ENCODE data around the gene TELO2. TPM values are rescaled to one million over a fixed set of nuclear protein-coding genes. Genes with fewer than 3 reads are reported as not detected.

Gene TELO2
- total and polyA plus RNA-seq, 2 donors (not counting 3 experiments of a cell fraction or from before 2014, with no cell fraction given), result 30.7 to 61.6 TPM

GRCh38 chr16:1554826-1555445, 61.8 kb downstream of the TELO2 start:
- dilution Hi-C loops (cut with MboI; ENCODE audit: extremely low pct_ligation_motif_present, low sequenced_read_pairs), result no loop called here
- BruUV-seq (replicated peaks), result no TSS peak
- no peak overlapping the region for H3K4me3 ChIP-seq (replicated peaks in 1 of 3; ENCODE audit: insufficient read depth in 1 of 3, low read depth in 1 of 3, low read length in 3 of 3)
- H3K9me1 ChIP-seq (replicated peaks; ENCODE audit: control insufficient read depth, extremely low read depth, insufficient read depth, low read length), result no peaks in the 10 kb centered on the region
- FAIRE-seq (no peak), DNase-seq (ENCODE audit: low read depth, low spot score) (no peak)
- no peaks in the 10 kb centered on the region for H3K79me2 ChIP-seq (ENCODE audit: control insufficient read depth, insufficient read depth, low read length)
- no peaks in the 10 kb centered on the region for H3K27me3 ChIP-seq (ENCODE audit: control insufficient read depth in 2 of 2, insufficient read depth in 2 of 2, low read length in 2 of 2)
- no peaks in the 10 kb centered on the region for H3K4me1 ChIP-seq (ENCODE audit: control insufficient read depth, extremely low read depth, insufficient read depth, low read length)
- no peak overlapping the region for H3K27ac ChIP-seq (ENCODE audit: insufficient read depth, low read depth, low read length)
- TF ChIP-seq MAX (IDR thresholded peaks at IDR 0.05; ENCODE audit: insufficient read depth, insufficient read length), result no peak
- no peak for TF ChIP-seq JUN (IDR thresholded peaks at IDR 0.05; ENCODE audit: borderline replicate concordance, insufficient read depth, insufficient read length, low read depth)
- no peak for TF ChIP-seq MYC (IDR thresholded peaks at IDR 0.05; ENCODE audit: low read depth, low read length)
- no peak overlapping the region for H3K4me2 ChIP-seq (ENCODE audit: insufficient read depth, low read length)
- no peak overlapping the region for H2AFZ ChIP-seq (ENCODE audit: low read depth, low read length)
- no peaks in the 10 kb centered on the region for H4K20me1 ChIP-seq (replicated peaks; ENCODE audit: control insufficient read depth, extremely low read depth, insufficient read depth, low read length)
- H3K9ac ChIP-seq (replicated peaks; ENCODE audit: extremely low read depth, insufficient read depth, low read length), result no peak overlapping the region
- ChIA-PET CTCF (no interaction called here), POLR2A (no interaction called here)
- no peaks in the 10 kb centered on the region for H3K9me3 ChIP-seq (replicated peaks; ENCODE audit: control insufficient read depth, insufficient read depth, low read length)
- intact Hi-C loops (cut with micrococcal nuclease), result no loop called here
- peaks cover 0 to 19% of the 10 kb centered on the region in 2 experiments for H3K36me3 ChIP-seq (ENCODE audit: control insufficient read depth in 2 of 2, extremely low read depth in 1 of 2, insufficient read depth in 2 of 2, low read length in 2 of 2)

- FAIRE-seq, result no peak
- H3K4me1 ChIP-seq (ENCODE audit: control insufficient read depth, extremely low read depth, insufficient read depth, low read length), result no peaks in the 10 kb centered on the region
- ChIA-PET POLR2A (no interaction called here), CTCF (no interaction called here)
- intact Hi-C loops (cut with micrococcal nuclease), result no loop called here
- no peaks in the 10 kb centered on the region for H3K9me1 ChIP-seq (replicated peaks; ENCODE audit: control insufficient read depth, extremely low read depth, insufficient read depth, low read length)
- TF ChIP-seq POLR2AphosphoS5 (IDR thresholded peaks at IDR 0.05; ENCODE audit: insufficient read depth, low read depth, low read length), result no peak
- TF ChIP-seq EZH2 (IDR thresholded peaks at IDR 0.05; ENCODE audit: borderline replicate concordance, low read depth, low read length, severe bottlenecking), result no peak
- no peak for TF ChIP-seq CTCF (IDR thresholded peaks at IDR 0.05; ENCODE audit: extremely low read depth in 1 of 2, insufficient read depth in 1 of 2, low read depth in 1 of 2, low read length in 2 of 2)
- TF ChIP-seq JUN (IDR thresholded peaks at IDR 0.05; ENCODE audit: borderline replicate concordance, insufficient read depth, insufficient read length, low read depth), result no peak
- TF ChIP-seq FOS (IDR thresholded peaks at IDR 0.05; ENCODE audit: borderline replicate concordance, insufficient read depth, low read length), result no peak
- TF ChIP-seq MYC (IDR thresholded peaks at IDR 0.05; ENCODE audit: low read depth, low read length), result no peak
- H3K36me3 ChIP-seq (ENCODE audit: control insufficient read depth in 2 of 2, extremely low read depth in 1 of 2, insufficient read depth in 2 of 2, low read length in 2 of 2), result peaks cover 0 to 23% of the 10 kb centered on the region in 2 experiments
- no peaks in the 10 kb centered on the region for H3K27me3 ChIP-seq (ENCODE audit: control insufficient read depth in 2 of 2, insufficient read depth in 2 of 2, low read length in 2 of 2)
- H3K79me2 ChIP-seq (ENCODE audit: control insufficient read depth, insufficient read depth, low read length), result no peaks in the 10 kb centered on the region
- H4K20me1 ChIP-seq (replicated peaks; ENCODE audit: control insufficient read depth, extremely low read depth, insufficient read depth, low read length), result no peaks in the 10 kb centered on the region
- no peaks in the 10 kb centered on the region for H3K9me3 ChIP-seq (replicated peaks; ENCODE audit: control insufficient read depth, insufficient read depth, low read length)
- no peak overlapping the region for H3K4me2 ChIP-seq (ENCODE audit: insufficient read depth, low read length)
- no peak overlapping the region for H3K9ac ChIP-seq (replicated peaks; ENCODE audit: extremely low read depth, insufficient read depth, low read length)
- no peak overlapping the region for H3K27ac ChIP-seq (ENCODE audit: insufficient read depth, low read depth, low read length)
- dilution Hi-C loops (cut with MboI; ENCODE audit: extremely low pct_ligation_motif_present, low sequenced_read_pairs), result no loop called here
- no peak for DNase-seq (ENCODE audit: low read depth, low spot score)
- H2AFZ ChIP-seq (ENCODE audit: low read depth, low read length), result no peak overlapping the region
- H3K4me3 ChIP-seq (replicated peaks in 1 of 3; ENCODE audit: insufficient read depth in 1 of 3, low read depth in 1 of 3, low read length in 3 of 3), result no peak overlapping the region
- no TSS peak for BruUV-seq (replicated peaks)
Measured at GRCh38 chr16:1556254-1556653, 63.1 kb downstream of the TELO2 start.

Data from endothelial cell of umbilical vein (primary cell).